IPS-18a (cell line): Measurements from ENCODE around the gene HK3.

Experiments used
- H3K27ac ChIP-seq: one replicate; pipeline ENCODE4 v1.5.1; 2013; ENCODE audit warnings: low read length
- H3K27me3 ChIP-seq: one replicate; pipeline ENCODE4 v1.6.1; 2013; ENCODE audit warnings: mild to moderate bottlenecking, low read length; ENCODE audit not compliant: control insufficient read depth, insufficient read depth
- H3K36me3 ChIP-seq: one replicate; pipeline ENCODE4 v1.6.1; 2013; ENCODE audit warnings: low read depth, low read length; ENCODE audit not compliant: control insufficient read depth
- H3K4me1 ChIP-seq: one replicate; pipeline ENCODE4 v1.6.1; 2013; ENCODE audit warnings: low read depth, low read length; ENCODE audit not compliant: control insufficient read depth
- H3K4me3 ChIP-seq: one replicate; pipeline ENCODE4 v1.5.1; 2013; ENCODE audit warnings: low read length
- H3K9ac ChIP-seq: one replicate; pipeline ENCODE4 v1.6.1; 2013; ENCODE audit warnings: mild to moderate bottlenecking, low read length, moderate library complexity
- H3K9me3 ChIP-seq: one replicate; pipeline ENCODE4 v1.6.1; 2013; ENCODE audit warnings: low read depth, low read length; ENCODE audit not compliant: control insufficient read depth

HK3 gene

DNA sequence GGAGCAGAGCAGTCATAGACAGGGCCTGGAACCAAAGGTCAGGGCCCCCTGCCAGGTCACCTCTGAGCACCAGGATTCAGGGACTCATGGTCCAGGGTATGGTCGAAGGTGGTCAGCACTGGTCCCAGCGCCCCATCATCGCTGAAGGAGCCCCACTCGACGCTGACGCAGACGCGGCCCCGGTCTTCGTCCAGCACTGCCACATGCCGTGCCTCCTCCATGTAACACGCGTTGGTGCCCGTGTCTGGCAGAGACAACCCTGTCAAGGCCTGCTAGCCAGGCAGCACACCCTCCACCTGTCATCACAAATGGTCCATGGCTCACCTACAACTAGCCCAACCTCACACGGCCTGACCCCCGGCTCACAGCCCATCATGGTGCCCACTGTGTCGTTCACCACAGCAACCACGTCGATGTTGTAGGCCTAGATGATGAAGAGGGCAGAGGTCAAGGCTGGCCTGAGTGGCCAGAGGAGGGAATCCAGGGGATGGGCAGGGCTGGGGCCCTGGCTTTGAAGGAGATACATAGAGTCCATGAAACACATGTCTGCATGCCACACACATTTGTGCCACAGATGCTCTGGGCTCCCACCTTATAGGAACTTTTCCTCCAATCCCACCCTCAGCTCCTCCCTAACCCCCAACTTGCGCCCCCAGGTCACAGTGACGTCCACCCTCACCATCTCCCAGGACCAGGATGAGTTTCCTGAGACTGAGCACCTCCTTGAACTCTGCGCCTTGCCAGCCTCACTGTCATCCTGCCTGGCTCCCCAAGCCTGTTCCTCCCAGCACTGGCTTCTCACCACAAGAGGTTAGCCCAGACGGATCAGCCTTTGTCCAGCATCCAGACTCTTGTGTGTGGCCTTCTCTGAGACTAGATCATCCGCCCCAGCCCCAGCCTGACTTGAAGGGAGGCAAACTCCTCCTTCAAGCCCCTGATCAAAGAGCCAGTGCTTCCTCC, 9.5 kb downstream of the HK3 start:
- H3K9ac ChIP-seq, result no peak overlapping the region
- no peaks in the 10 kb centered on the region for H3K4me1 ChIP-seq
- no peak overlapping the region for H3K27ac ChIP-seq
- H3K27me3 ChIP-seq, result no peaks in the 10 kb centered on the region
- no peaks in the 10 kb centered on the region for H3K36me3 ChIP-seq
- no peaks in the 10 kb centered on the region for H3K9me3 ChIP-seq
- H3K4me3 ChIP-seq, result no peak overlapping the region

DNA sequence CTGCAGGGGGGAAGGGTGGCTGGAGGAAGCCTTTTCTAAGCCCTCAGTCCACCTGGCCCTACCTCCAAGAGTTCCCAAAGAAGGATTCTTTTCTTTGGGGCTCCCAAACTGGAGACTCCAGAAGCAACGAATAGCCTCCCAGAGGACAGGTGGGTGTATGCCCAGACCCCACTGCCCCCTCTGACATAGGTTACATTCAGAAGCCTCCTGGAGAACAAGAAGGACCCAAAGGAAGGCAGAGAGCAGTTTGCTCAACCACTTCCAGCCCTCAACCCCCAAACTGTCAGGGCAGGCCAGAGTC, 10.3 kb downstream of the HK3 start:
- Histone ChIP-seq H3K9ac (no peak overlapping the region), H3K36me3 (no peaks in the 10 kb centered on the region), H3K27me3 (no peaks in the 10 kb centered on the region), H3K9me3 (no peaks in the 10 kb centered on the region), H3K4me1 (no peaks in the 10 kb centered on the region), H3K27ac (no peak overlapping the region), H3K4me3 (no peak overlapping the region)

DNA sequence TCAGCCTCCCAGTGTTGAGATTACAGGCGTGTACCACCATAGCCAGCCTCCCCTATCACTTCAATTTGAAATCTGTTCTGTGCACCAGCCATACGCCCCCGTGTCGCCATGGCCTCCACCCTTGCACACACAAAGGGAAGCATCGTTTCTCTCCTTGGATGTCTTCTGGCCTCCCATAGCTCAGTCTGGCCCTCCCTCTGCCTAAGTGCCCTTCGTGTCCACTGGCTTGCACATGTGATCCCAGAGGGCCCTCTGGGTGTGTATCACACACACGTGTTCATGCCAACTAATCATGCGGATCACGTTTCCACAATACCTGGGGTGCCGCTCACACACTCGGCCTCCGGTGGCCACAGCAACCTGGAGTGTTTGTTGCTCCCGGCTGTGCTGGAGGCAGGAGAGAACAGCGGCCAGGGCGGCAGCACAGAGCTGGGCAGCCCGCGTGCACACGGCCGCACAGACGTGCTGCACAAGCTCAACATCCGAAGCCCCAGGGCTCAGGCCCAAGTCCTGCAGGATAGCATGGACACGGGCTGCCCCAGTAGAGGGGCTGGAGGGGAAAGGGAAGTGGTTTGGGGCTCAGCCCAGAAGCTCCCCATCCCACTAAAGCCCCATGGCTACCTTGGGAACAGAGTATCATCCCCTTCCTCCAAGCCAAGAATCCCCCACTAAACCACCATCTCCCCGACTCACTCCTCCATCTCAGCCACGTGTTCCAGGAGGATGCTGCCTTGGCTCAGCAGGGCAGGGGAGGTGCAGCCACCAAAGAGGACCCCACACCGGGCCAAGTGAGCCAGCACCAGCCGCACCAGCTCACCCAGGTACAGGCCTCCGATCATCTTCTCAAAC, 10.9 kb downstream of the HK3 start:
- Histone ChIP-seq H3K27ac (no peak overlapping the region), H3K4me1 (no peaks in the 10 kb centered on the region), H3K36me3 (no peaks in the 10 kb centered on the region), H3K4me3 (no peak overlapping the region), H3K9ac (no peak overlapping the region), H3K9me3 (no peaks in the 10 kb centered on the region), H3K27me3 (no peaks in the 10 kb centered on the region)

DNA sequence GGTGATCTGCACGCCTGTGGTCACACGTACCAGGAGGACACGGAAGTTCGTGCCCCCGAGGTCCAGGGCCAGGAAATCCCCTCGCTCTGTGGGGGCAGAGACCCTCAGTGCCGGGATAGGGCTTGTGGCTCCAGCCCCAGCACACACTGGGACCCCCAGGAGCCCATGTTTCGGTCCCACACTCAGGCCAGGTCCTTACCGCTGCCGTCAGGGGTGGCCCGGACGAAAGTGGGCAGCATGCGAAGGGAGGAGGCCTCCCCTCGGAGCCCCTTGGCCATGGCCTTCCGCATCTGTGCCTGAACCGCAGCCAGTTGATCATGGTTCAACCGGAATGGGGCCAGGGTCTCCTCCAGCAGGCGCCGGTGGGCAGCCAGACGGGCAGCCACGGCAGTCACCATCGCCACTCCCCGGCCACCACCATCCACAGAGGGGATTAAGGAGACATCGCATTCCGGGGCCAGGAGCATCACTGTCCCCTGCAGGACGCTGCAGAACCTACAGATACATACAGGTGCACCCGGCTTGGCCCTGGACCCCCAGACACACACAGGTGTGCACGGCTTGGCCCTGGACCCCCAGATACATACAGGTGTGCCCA, 11.8 kb downstream of the HK3 start:
- Histone ChIP-seq H3K36me3 (no peaks in the 10 kb centered on the region), H3K27me3 (no peaks in the 10 kb centered on the region), H3K9ac (no peak overlapping the region), H3K27ac (no peak overlapping the region), H3K4me3 (no peak overlapping the region), H3K9me3 (no peaks in the 10 kb centered on the region), H3K4me1 (no peaks in the 10 kb centered on the region)

DNA sequence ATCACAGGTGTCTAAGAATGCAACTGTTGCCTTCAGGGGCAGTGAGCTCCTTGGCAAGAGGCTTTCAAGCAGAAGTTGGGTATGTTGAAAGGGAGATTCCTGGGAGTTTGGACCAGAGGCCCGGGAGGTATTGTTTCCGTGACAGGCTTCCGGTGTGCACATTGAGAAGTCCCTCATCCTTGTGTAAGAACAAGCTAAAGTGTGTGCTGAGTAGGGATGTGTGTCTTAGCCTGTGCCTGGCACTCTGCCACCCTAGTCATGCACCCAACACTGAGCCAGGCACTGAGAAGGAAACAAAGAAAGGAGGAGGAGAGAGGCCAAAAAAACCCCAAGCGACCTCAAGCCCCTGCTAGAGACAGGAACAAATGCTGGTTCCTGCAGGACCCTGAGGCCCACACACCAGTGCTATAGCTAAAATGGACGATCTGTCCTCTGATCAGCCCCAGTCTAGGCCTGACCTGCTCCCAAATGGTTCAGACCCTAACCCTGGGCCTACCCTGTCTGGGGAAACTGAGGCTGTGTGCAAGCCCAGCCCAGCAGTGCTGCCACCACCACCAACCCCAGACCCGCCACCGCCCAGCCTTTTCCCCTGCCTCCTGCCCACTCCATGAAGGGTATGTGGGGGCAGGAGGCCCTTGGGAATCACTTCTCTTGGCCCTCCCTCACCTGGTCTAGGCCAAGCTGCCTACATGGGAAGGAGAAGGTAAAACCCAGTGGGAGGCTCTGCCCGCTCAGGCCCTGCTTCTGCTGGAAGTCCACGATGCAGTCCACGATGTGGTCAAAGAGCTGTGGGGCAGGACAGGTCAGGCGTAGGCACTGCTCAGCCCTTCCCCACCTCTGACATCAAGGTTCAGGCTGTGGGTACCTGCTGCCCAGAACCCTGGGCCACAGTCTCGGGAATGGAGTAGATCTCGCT, 12.6 kb downstream of the HK3 start:
- Histone ChIP-seq H3K9me3 (no peaks in the 10 kb centered on the region), H3K36me3 (no peaks in the 10 kb centered on the region), H3K27ac (no peak overlapping the region), H3K4me3 (no peak overlapping the region), H3K9ac (no peak overlapping the region), H3K4me1 (no peaks in the 10 kb centered on the region), H3K27me3 (no peaks in the 10 kb centered on the region)

DNA sequence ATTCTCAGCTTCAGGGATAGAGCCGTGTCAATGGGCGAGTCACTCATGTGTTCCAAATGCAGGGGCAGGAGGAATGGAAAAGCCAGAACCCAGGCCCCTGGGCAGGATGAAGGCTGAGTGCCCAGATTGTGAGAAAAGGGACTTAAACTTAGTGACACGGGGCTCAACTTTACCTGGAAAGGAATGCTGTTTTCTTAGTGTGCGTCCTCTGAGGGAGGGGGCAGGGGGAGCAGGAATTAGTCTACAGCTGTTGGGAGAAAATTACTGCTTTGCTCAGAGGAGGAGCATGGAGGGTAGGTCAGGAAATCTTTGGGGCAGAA, 14.6 kb downstream of the HK3 start:
- Histone ChIP-seq H3K4me1 (no peaks in the 10 kb centered on the region), H3K27me3 (no peaks in the 10 kb centered on the region), H3K9me3 (no peaks in the 10 kb centered on the region), H3K36me3 (no peaks in the 10 kb centered on the region), H3K27ac (no peak overlapping the region), H3K4me3 (no peak overlapping the region), H3K9ac (no peak overlapping the region)

DNA sequence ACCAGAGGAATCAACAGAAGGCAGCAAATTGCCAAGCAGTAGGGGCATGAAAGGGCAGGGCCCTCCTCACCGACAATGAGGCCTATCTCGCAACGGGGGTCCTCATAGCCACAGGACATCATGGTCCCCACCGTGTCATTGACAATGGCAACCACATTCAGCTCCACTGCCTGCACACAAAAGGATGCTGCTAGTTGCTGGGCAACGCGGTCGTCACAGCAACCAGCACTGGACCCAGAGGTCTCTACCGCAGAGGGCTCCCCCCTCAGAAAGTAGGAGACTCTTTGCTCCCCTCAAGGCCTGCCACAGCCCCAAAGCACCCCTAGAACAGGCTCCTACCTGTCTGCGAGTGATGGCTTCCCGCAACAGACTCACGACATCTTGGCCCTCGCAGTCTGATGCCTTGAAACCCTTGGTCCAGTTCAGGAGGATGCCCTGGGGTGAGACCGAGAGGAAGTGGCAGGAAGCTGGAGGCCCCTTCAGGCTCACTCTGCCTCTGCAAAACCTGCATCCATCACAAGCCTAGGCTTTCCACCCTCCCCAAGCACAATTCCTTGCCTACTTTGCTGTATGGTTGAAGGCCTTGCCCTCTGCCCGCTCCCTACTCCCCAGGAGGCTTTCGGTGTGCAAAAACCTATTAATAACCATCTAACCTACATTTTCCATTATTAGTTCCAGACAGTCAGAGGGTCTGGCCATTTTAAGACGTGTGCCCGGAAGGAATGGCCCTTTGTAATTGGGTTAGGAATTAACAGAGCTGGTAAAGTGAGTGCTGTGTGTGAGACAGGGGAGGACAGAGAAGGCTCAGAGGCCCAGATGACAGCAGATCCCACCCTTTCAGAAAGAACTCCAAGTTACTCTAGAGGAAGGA, 15.2 kb downstream of the HK3 start:
- no peak overlapping the region for H3K27ac ChIP-seq
- H3K4me3 ChIP-seq, result no peak overlapping the region
- H3K36me3 ChIP-seq, result no peaks in the 10 kb centered on the region
- H3K9ac ChIP-seq, result no peak overlapping the region
- no peaks in the 10 kb centered on the region for H3K27me3 ChIP-seq
- no peaks in the 10 kb centered on the region for H3K4me1 ChIP-seq
- no peaks in the 10 kb centered on the region for H3K9me3 ChIP-seq

DNA sequence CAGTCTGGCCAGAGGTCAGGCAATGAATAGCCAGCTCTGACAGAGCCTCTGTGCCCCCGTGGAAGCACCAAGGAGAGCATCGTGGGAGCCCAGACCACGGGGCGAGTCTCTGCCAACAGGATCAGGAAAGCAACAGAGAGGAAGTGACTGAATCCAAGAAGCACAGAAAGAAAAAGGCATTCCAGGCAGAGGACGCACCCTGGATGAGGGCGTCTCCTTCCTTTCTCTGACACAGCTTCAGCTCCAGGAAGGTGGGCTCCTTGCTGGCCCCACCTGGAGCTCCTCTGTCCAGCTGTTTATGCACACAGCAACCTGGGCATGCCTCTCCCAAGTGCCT, 16.6 kb downstream of the HK3 start:
- no peaks in the 10 kb centered on the region for H3K4me1 ChIP-seq
- H3K4me3 ChIP-seq, result no peak overlapping the region
- no peaks in the 10 kb centered on the region for H3K9me3 ChIP-seq
- H3K9ac ChIP-seq, result no peak overlapping the region
- no peaks in the 10 kb centered on the region for H3K27me3 ChIP-seq
- H3K27ac ChIP-seq, result no peak overlapping the region
- no peaks in the 10 kb centered on the region for H3K36me3 ChIP-seq

DNA sequence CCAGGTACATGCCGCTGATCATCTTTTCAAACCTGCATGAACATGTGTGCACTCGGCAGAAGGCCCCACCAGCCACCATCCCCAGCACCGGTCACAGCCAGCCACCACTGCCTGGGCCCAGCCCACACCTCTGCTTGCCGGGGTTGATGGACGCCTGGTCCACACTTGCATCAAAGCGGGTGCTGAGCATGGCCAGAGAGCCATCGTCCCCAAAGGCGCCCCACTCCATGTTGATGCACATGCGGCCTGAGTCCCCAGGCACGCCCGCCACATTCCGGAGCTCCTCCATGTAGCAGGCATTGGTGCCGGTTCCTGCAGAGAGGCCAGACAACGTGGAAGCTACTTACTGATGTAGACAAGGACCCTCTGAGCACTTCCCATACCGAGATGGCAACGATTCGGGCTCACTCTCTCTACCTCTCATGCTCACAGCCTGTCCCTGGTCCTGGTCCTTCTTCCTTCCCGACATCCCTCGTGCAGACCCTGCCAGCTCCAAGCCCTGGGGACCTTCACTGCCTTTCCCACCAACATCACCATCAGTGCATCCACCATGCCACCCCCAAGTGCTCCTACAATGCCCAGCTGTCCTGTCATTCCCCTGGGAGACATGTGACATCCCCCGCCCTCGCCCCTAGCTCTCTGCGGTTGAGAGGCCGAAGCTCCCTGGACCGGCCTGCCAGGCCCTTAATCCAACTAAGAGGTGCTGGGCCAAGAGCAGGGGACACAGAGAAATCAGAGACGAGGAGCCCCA, 17.2 kb downstream of the HK3 start:
- no peaks in the 10 kb centered on the region for H3K27me3 ChIP-seq
- H3K4me3 ChIP-seq, result no peak overlapping the region
- H3K9ac ChIP-seq, result no peak overlapping the region
- no peaks in the 10 kb centered on the region for H3K4me1 ChIP-seq
- H3K9me3 ChIP-seq, result no peaks in the 10 kb centered on the region
- no peak overlapping the region for H3K27ac ChIP-seq
- H3K36me3 ChIP-seq, result no peaks in the 10 kb centered on the region

DNA sequence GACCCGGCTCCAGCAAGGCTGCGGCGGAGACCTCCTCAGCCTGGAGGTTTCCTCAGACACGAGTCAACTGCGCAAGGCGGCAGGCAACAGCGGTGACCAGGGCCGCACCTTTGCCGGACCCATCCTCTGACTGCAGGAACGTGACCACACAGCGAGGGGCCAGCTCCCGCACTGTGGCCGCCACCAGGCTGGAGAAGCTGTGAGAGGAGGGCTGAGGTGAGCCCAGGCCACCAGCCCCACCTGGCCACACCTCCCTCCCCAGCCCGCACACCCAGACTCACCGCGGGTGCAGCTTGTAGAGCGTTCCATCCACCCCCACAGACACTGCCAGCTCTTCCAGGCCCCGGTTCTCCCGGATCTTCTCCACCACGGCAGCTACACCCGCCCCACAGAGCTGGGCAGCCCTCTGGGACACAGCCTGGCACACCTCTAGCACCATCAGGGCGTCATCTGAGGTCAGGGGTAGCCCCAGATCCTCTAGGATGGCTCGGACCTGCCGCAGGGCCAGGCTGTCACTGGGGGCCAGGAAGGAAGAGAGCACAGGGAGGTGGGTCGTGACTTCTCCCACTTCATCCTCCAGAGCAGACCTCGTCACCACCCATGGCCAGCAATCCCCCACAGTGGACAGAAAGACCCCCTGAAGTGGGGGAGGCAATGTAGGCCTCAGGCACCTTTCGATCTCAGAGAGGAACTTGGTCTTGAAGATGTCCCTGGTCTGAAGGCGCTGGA, 18.0 kb downstream of the HK3 start:
- H3K9ac ChIP-seq, result no peak overlapping the region
- H3K36me3 ChIP-seq, result no peaks in the 10 kb centered on the region
- no peaks in the 10 kb centered on the region for H3K27me3 ChIP-seq

More for the DNA sequence above, 18.0 kb downstream of the HK3 start:
- Histone ChIP-seq H3K27ac (no peak overlapping the region), H3K4me1 (no peaks in the 10 kb centered on the region), H3K4me3 (no peak overlapping the region), H3K9me3 (no peaks in the 10 kb centered on the region)
